ENCODE results near the gene EXOG. TPM values are rescaled to one million over a fixed set of nuclear protein-coding genes. Genes with fewer than 3 reads are reported as not detected.

Gene EXOG
- total RNA-seq: 11.2 TPM

GRCh38 chr3:38496131-38496910 lies at the start of gene EXOG:
TSS of gene EXOG (plus strand) at chr3:38496340. CDS start at chr3:38496368, 28 bp downstream.
- no peaks in the 10 kb centered on the region for H3K27me3 ChIP-seq
- intact Hi-C loops (cut with DNase I): loop anchor here (1.0 to 10.0 kb wide), 2 partner anchors 43 to 538 kb away; partner anchors contain the start of gene ACVR2B
- H3K9me3 ChIP-seq: no peaks in the 10 kb centered on the region
- peaks cover 0 to 1% of the 10 kb centered on the region in 2 donors for H3K36me3 ChIP-seq
- peak; percentile 60 to 95 for DNase-seq (ENCODE audit: low spot score in 2 of 2)
- peak within 1 kb of the TSS; percentile 75 to 79 for H3K27ac ChIP-seq
- peaks cover 0 to 4% of the 10 kb centered on the region in 2 donors for H3K4me1 ChIP-seq
- peak within 1 kb of the TSS; percentile 86 to 88 for H3K4me3 ChIP-seq
- peak; percentile 72 to 91 (median 89) for TF ChIP-seq CTCF (IDR thresholded peaks at IDR 0.05)

- Histone ChIP-seq H3K36me3 (no peaks in the 10 kb centered on the region), H3K27ac (no peak overlapping the region), H3K9me3 (no peaks in the 10 kb centered on the region), H3K27me3 (no peaks in the 10 kb centered on the region), H3K4me3 (no peak overlapping the region), H3K4me1 (no peaks in the 10 kb centered on the region)
- intact Hi-C loops (cut with DNase I): no loop called here
- TF ChIP-seq CTCF (IDR thresholded peaks at IDR 0.05): no peak
- no peak for DNase-seq (ENCODE audit: low spot score in 2 of 2)
Observed at GRCh38 chr3:38446812-38447211, 49.3 kb upstream of the EXOG start.

- H3K4me1 ChIP-seq: peaks cover 0 to 5% of the 10 kb centered on the region in 2 donors
- H3K27me3 ChIP-seq: no peaks in the 10 kb centered on the region
- TF ChIP-seq CTCF (IDR thresholded peaks at IDR 0.05): no peak
- no peaks in the 10 kb centered on the region for H3K9me3 ChIP-seq
- no peak overlapping the region for H3K27ac ChIP-seq
- DNase-seq (ENCODE audit: low spot score in 2 of 2): no peak
- H3K4me3 ChIP-seq: no peak overlapping the region
- H3K36me3 ChIP-seq: no peaks in the 10 kb centered on the region
- intact Hi-C loops (cut with DNase I): loop anchor here (5.0 to 10.0 kb wide), 4 partner anchors 286 to 2001 kb away; partner anchors contain the start of genes ACAA1, EIF1B, MYD88 and OXSR1
Observed at GRCh38 chr3:38450853-38451252, 45.3 kb upstream of the EXOG start.

GRCh38 chr3:38453075-38453912 lies 42.8 kb upstream of the EXOG start, which contains the start of gene ACVR2B:
TSS of gene ACVR2B (plus strand) at chr3:38453890. CDS start at chr3:38454323, 433 bp downstream.
- Histone ChIP-seq H3K27me3 (no peaks in the 10 kb centered on the region), H3K4me1 (peaks cover 0 to 9% of the 10 kb centered on the region in 2 donors), H3K4me3 (peak within 1 kb of the TSS; percentile 88 to 99), H3K9me3 (no peaks in the 10 kb centered on the region), H3K27ac (peak within 1 kb of the TSS; percentile 45 to 61), H3K36me3 (no peaks in the 10 kb centered on the region)
- intact Hi-C loops (cut with DNase I): loop anchor here (1.0 to 10.0 kb wide), 6 partner anchors 28 to 1999 kb away; partner anchors contain the start of genes ACAA1, EIF1B, EXOG and MYD88
- peak; percentile 46 to 92 for DNase-seq (ENCODE audit: low spot score in 2 of 2)
- TF ChIP-seq CTCF (IDR thresholded peaks at IDR 0.05): no peak

- H3K4me3 ChIP-seq: peak overlapping the region; percentile 88 to 99
- intact Hi-C loops (cut with DNase I): loop anchor here (1.0 to 10.0 kb wide), 6 partner anchors 27 to 1998 kb away; partner anchors contain the start of genes ACAA1, EIF1B, EXOG and MYD88
- no peaks in the 10 kb centered on the region for H3K9me3 ChIP-seq
- H3K36me3 ChIP-seq: no peaks in the 10 kb centered on the region
- no peak for DNase-seq (ENCODE audit: low spot score in 2 of 2)
- TF ChIP-seq CTCF (IDR thresholded peaks at IDR 0.05): no peak
- peaks cover 0 to 12% of the 10 kb centered on the region in 2 donors for H3K4me1 ChIP-seq
- H3K27ac ChIP-seq: peak overlapping the region in 1 of 2 donors; percentile 61
- H3K27me3 ChIP-seq: no peaks in the 10 kb centered on the region
Observed at GRCh38 chr3:38453913-38454177, 42.3 kb upstream of the EXOG start.

Data from ascending aorta (tissue), 2 donors.